Measurements from ENCODE around the gene ECSIT.

DNA sequence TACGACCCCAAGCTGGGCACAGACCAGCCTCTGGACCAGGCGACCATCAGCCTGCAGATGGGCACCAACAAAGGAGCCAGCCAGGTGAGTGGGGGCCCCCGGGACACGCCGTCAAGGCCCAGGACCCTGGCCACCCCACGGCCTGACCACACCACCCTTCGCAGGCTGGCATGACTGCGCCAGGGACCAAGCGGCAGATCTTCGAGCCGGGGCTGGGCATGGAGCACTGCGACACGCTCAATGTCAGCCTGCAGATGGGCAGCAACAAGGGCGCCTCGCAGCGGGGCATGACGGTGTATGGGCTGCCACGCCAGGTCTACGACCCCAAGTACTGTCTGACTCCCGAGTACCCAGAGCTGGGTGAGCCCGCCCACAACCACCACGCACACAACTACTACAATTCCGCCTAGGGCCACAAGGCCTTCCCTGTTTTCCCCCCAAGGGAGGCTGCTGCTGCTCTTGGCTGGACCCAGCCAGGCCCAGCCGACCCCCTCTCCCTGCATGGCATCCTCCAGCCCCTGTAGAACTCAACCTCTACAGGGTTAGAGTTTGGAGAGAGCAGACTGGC lies 20.5 kb upstream of the ECSIT start:
- TF ChIP-seq ZC3H10 (CRISPR knock-in tag; IDR thresholded peaks at IDR 0.05) (no peak), ISL1 (CRISPR knock-in tag; IDR thresholded peaks at IDR 0.05) (no peak), ZNF8 (CRISPR knock-in tag; IDR thresholded peaks at IDR 0.05) (no peak), ZFP3 (CRISPR knock-in tag; IDR thresholded peaks at IDR 0.05) (no peak), ESRRG (CRISPR knock-in tag; IDR thresholded peaks at IDR 0.05) (no peak)
- TF ChIP-seq, protein P1, sequence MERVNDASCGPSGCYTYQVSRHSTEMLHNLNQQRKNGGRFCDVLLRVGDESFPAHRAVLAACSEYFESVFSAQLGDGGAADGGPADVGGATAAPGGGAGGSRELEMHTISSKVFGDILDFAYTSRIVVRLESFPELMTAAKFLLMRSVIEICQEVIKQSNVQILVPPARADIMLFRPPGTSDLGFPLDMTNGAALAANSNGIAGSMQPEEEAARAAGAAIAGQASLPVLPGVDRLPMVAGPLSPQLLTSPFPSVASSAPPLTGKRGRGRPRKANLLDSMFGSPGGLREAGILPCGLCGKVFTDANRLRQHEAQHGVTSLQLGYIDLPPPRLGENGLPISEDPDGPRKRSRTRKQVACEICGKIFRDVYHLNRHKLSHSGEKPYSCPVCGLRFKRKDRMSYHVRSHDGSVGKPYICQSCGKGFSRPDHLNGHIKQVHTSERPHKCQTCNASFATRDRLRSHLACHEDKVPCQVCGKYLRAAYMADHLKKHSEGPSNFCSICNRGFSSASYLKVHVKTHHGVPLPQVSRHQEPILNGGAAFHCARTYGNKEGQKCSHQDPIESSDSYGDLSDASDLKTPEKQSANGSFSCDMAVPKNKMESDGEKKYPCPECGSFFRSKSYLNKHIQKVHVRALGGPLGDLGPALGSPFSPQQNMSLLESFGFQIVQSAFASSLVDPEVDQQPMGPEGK (CRISPR knock-in tag; IDR thresholded peaks at IDR 0.05; ENCODE audit: borderline replicate concordance): no peak
- TF ChIP-seq, protein P2, sequence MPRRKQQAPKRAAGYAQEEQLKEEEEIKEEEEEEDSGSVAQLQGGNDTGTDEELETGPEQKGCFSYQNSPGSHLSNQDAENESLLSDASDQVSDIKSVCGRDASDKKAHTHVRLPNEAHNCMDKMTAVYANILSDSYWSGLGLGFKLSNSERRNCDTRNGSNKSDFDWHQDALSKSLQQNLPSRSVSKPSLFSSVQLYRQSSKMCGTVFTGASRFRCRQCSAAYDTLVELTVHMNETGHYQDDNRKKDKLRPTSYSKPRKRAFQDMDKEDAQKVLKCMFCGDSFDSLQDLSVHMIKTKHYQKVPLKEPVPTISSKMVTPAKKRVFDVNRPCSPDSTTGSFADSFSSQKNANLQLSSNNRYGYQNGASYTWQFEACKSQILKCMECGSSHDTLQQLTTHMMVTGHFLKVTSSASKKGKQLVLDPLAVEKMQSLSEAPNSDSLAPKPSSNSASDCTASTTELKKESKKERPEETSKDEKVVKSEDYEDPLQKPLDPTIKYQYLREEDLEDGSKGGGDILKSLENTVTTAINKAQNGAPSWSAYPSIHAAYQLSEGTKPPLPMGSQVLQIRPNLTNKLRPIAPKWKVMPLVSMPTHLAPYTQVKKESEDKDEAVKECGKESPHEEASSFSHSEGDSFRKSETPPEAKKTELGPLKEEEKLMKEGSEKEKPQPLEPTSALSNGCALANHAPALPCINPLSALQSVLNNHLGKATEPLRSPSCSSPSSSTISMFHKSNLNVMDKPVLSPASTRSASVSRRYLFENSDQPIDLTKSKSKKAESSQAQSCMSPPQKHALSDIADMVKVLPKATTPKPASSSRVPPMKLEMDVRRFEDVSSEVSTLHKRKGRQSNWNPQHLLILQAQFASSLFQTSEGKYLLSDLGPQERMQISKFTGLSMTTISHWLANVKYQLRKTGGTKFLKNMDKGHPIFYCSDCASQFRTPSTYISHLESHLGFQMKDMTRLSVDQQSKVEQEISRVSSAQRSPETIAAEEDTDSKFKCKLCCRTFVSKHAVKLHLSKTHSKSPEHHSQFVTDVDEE (CRISPR knock-in tag; IDR thresholded peaks at IDR 0.05): no peak

Data from SK-N-SH treated with all-trans-retinoic acid at 6 μM for 48 hours (cell line).